Measurements from ENCODE around the gene ATOSA. TPM values are rescaled to one million over a fixed set of nuclear protein-coding genes. Genes with fewer than 3 reads are reported as not detected.

ATOSA gene
- total and polyA plus RNA-seq, 2 of the 13 experiments (the other 11 are each of a cell fraction or from before 2014, with no cell fraction given): 6.6 to 16.3 TPM

- TF ChIP-seq ZNF275 (CRISPR knock-in tag; IDR thresholded peaks at IDR 0.05; ENCODE audit: borderline replicate concordance): no peak
- no peak for TF ChIP-seq ZNF136 (CRISPR knock-in tag; IDR thresholded peaks at IDR 0.05; ENCODE audit: low read depth)
- TF ChIP-seq ZFP36L1 (CRISPR knock-in tag; IDR thresholded peaks at IDR 0.05): no peak
- no peak for TF ChIP-seq KAT7 (CRISPR knock-in tag; IDR thresholded peaks at IDR 0.05; ENCODE audit: borderline replicate concordance)
- TF ChIP-seq HNF4G (IDR thresholded peaks at IDR 0.05; ENCODE audit: borderline replicate concordance, low read depth, low read length): no peak
- no peak for TF ChIP-seq HNF4G (CRISPR knock-in tag; IDR thresholded peaks at IDR 0.05; ENCODE audit: borderline replicate concordance, low read depth)
- no peak for TF ChIP-seq ZNF414 (CRISPR knock-in tag; IDR thresholded peaks at IDR 0.05)
- TF ChIP-seq CSRNP2 (CRISPR knock-in tag; conservative IDR thresholded peaks at IDR 0.05; ENCODE audit: low read depth): no peak
- TF ChIP-seq ZNF773 (CRISPR knock-in tag; IDR thresholded peaks at IDR 0.05; ENCODE audit: borderline replicate concordance): no peak
Measured at GRCh38 chr15:52673312-52673711, 5.9 kb downstream of the ATOSA start (continued).

- no peaks in the 10 kb centered on the region for H3K9me3 ChIP-seq (ENCODE audit: low read length)
- no peak for FAIRE-seq
- BruUV-seq (replicated peaks): no TSS peak
- WGBS (ENCODE audit: low lambda C conversion rate): 94% methylated on average over 1 of the region's 1 CpG
- no peaks in the 10 kb centered on the region for H3K27me3 ChIP-seq (ENCODE audit: control insufficient read depth in 1 of 2, insufficient read depth in 2 of 2, low read length in 2 of 2)
- H4K20me1 ChIP-seq (ENCODE audit: insufficient read depth, low read length): no peaks in the 10 kb centered on the region
- H3K4me1 ChIP-seq (ENCODE audit: insufficient read depth, low read length): peaks cover 14% of the 10 kb centered on the region
- H3K4me3 ChIP-seq (replicated peaks in 1 of 3; ENCODE audit: insufficient read depth in 1 of 3, low read depth in 2 of 3, low read length in 3 of 3): no peak overlapping the region
- ATAC-seq: no peak
- H3K9ac ChIP-seq (ENCODE audit: insufficient read depth, low read depth, low read length): no peak overlapping the region
- no peak for DNase-seq (ENCODE audit: low spot score)
- H3K27ac ChIP-seq (ENCODE audit: extremely low read length, insufficient read depth, low read length): no peak overlapping the region
- intact Hi-C loops (cut with micrococcal nuclease; ENCODE audit: unreplicated experiment): loop anchor here (10.0 kb wide), 1 partner anchor 148 kb away; the partner anchor contains the start of gene MYO5A
- ChIA-PET CTCF (ENCODE audit: low intra/inter-chr PET ratio, low total read pairs) (no interaction called here), POLR2A (no interaction called here)
- no peaks in the 10 kb centered on the region for H3K79me2 ChIP-seq (ENCODE audit: insufficient read depth, low read length)
- H2AFZ ChIP-seq (ENCODE audit: low read length): no peak overlapping the region
- in situ Hi-C loops (cut with HindIII; ENCODE audit: extremely low pct_ligation_motif_present, low pct_unique_long_range_greater_than_20kb): no loop called here
- TF ChIP-seq FLYWCH1 (CRISPR knock-in tag; IDR thresholded peaks at IDR 0.05) (no peak), MXI1 (IDR thresholded peaks at IDR 0.05; ENCODE audit: borderline replicate concordance, low read depth, low read length) (no peak), ZSCAN31 (CRISPR knock-in tag; IDR thresholded peaks at IDR 0.05; ENCODE audit: low read depth) (no peak), BCL3 (CRISPR knock-in tag; IDR thresholded peaks at IDR 0.05) (no peak), PHB2 (IDR thresholded peaks at IDR 0.05; ENCODE audit: partially characterized antibody) (no peak), ZNF331 (CRISPR knock-in tag; IDR thresholded peaks at IDR 0.05) (no peak)
- H3K36me3 ChIP-seq (replicated peaks in 1 of 2; ENCODE audit: control insufficient read depth in 1 of 2, insufficient read depth in 2 of 2, low read length in 2 of 2): peaks cover 6 to 25% of the 10 kb centered on the region in 2 experiments; a peak in 4 of 5 replicates
- no peak overlapping the region for H3K4me2 ChIP-seq (ENCODE audit: low read depth, low read length)
Measured at GRCh38 chr15:52672661-52673060, 6.5 kb downstream of the ATOSA start.

All from HepG2 (cell line).